Activated CD4-positive, alpha-beta memory T cell treated with anti-CD3 and anti-CD28 coated beads, Interleukin-2, amount 10 ng/mL, durations not matched to agents 7 days and 5 days (primary cell): ENCODE results near the gene EVL. TPM values are rescaled to one million over a fixed set of nuclear protein-coding genes. Genes with fewer than 3 reads are reported as not detected.

Source experiments
- CTCF ChIA-PET: fragments of 350-600 bp; sonication (Branson Sonifier 250); formaldehyde crosslinking; loops from one replicate; lab custom pipeline; 2021; ENCODE audit warnings: antibody characterized with exemption, inconsistent platforms; lab: Charles Lee
- POLR2A ChIA-PET: fragments of 350-600 bp; sonication (Branson Sonifier 250); formaldehyde crosslinking; loops from one replicate; lab custom pipeline; 2021; ENCODE audit warnings: antibody characterized with exemption; lab: Charles Lee
- DNase-seq: peaks from one replicate; pipeline ENCODE4 v3.0.0-alpha.2; 2020
- H3K27ac Mint-ChIP-seq: one replicate; pipeline ENCODE4 v1.8.0; 2021; ENCODE audit warnings: mild to moderate bottlenecking, mixed read lengths
- H3K27me3 Mint-ChIP-seq: one replicate; pipeline ENCODE4 v1.8.0; 2021; ENCODE audit warnings: mixed read lengths
- H3K36me3 Mint-ChIP-seq: one replicate; pipeline ENCODE4 v1.8.0; 2021; ENCODE audit warnings: low read depth, mixed read lengths
- H3K4me1 Mint-ChIP-seq: one replicate; pipeline ENCODE4 v1.8.0; 2021; ENCODE audit warnings: mixed read lengths
- H3K4me3 Mint-ChIP-seq: one replicate; pipeline ENCODE4 v1.8.0; 2021; ENCODE audit warnings: mild to moderate bottlenecking, mixed read lengths
- H3K9me3 Mint-ChIP-seq: one replicate; pipeline ENCODE4 v1.8.0; 2021; ENCODE audit warnings: mixed read lengths
- total RNA-seq, 2 experiments: library from RNA; stranded (reverse); gene quantifications; one replicate each; pipeline ENCODE4 v1.2.3, GENCODE V29; 2021

Gene EVL
- total RNA-seq, 2 experiments from 2014 or later: 771 to 787 TPM

DNA sequence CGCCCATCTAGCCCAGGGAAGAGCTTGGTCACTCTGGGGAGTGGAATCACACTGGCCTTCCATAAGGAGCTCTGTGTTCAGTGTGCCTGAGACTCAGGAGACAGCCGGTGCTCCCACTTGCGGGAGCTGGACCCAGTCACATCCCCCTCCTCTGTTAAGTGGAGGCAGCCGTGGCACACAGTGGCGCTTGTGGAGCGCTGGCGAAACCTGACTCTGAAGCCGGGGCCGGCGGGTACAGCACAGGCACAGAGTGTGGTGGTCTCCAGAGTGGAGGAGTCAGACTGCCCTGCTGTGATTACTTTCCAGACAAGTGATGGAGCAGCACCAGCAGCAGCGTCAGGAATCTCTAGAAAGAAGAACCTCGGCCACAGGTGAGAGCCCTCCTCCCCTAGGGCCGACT, 61.2 kb downstream of the EVL start:
- Mint-ChIP-seq H3K4me3 (no peak overlapping the region), H3K9me3 (no peaks in the 10 kb centered on the region), H3K27ac (no peak overlapping the region), H3K4me1 (peaks cover 1% of the 10 kb centered on the region), H3K36me3 (peaks cover 82% of the 10 kb centered on the region), H3K27me3 (no peaks in the 10 kb centered on the region)
- CTCF ChIA-PET: interaction anchor here (0.9 to 1.3 kb wide), 2 partner anchors 14 to 67 kb away, joined by 3 to 5 read pairs; no protein-coding TSS in a partner anchor
- DNase-seq: no peak
- POLR2A ChIA-PET: no interaction called here

DNA sequence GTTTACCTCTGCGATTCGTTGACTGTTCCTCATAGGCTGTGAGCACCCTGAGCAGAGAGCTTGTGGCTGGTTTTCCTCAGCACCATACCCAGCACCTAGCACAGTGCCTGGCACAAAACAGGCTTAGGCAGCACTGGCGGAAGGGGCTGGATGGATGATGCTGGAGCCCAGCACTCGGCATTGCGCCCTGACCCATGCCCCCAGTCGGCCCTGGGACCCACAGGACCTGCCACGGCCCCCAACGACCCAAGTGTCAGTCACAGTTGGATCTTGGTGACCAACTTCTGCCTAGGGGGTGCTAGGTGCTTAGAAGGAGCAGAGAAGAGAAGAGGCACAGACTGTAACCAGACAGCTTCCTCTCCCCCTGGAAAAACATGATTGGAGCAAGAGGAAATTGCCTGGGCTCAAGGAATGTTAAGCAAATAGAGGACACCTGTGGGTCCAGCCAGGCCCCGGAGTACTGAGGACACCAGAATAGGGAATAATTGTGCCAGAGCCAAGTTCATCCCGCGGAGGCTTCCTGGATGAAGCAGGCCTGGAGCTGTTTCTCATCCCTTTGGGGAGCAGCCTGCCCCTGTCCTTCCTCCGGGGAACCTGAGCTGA, 62.7 kb downstream of the EVL start:
- no peak for DNase-seq
- peaks cover 89% of the 10 kb centered on the region for H3K36me3 Mint-ChIP-seq
- H3K27ac Mint-ChIP-seq: no peak overlapping the region
- peaks cover 1% of the 10 kb centered on the region for H3K4me1 Mint-ChIP-seq
- POLR2A ChIA-PET: no interaction called here
- no peaks in the 10 kb centered on the region for H3K27me3 Mint-ChIP-seq
- CTCF ChIA-PET: no interaction called here
- H3K9me3 Mint-ChIP-seq: no peaks in the 10 kb centered on the region
- H3K4me3 Mint-ChIP-seq: no peak overlapping the region

DNA sequence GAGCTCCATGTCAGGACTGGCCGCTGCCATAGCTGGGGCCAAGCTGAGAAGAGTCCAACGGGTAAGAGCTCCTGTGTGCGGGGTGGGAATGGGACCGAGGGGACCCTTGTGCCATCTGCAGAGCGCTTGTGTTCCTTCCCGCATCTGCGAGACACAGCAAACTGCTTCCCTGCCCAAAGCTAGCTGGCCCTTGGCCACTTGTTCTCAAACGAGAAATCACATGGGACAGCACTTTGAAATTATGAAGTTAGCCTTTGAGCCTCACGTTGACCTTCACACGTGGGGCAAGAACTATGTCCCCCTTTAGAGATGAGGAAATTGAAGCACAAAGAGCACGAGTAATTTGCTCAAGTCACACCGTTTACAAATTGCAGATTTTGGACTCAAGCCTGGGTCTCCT, 63.5 kb downstream of the EVL start:
- H3K27me3 Mint-ChIP-seq: no peaks in the 10 kb centered on the region
- H3K27ac Mint-ChIP-seq: no peak overlapping the region
- POLR2A ChIA-PET: no interaction called here
- no peaks in the 10 kb centered on the region for H3K9me3 Mint-ChIP-seq
- H3K4me1 Mint-ChIP-seq: peaks cover 1% of the 10 kb centered on the region
- no peak overlapping the region for H3K4me3 Mint-ChIP-seq
- CTCF ChIA-PET: no interaction called here
- H3K36me3 Mint-ChIP-seq: peaks cover 89% of the 10 kb centered on the region
- DNase-seq: no peak

DNA sequence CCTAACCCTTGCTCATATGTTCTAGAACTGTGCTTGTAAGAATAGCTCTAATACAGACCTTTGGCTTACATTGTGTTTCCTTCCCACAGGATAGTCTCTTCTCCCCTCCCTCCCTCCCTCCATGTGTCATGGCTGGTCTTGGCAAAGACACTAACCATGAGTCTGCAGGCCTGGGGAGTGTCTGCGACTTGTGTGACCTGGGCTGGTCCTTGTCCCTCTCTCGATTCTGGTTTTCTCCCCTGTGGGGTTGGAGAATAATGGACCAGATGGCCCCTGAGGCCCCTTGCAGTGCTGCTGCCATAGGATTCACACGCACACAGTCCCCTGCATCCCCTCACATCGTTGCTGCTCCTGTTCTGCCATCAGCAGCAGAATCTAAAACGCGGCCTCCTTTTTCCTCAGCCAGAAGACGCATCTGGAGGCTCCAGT, 64.0 kb downstream of the EVL start:
- H3K9me3 Mint-ChIP-seq: no peaks in the 10 kb centered on the region
- H3K27me3 Mint-ChIP-seq: no peaks in the 10 kb centered on the region
- CTCF ChIA-PET: no interaction called here
- no peak overlapping the region for H3K4me3 Mint-ChIP-seq
- POLR2A ChIA-PET: no interaction called here
- H3K36me3 Mint-ChIP-seq: peaks cover 91% of the 10 kb centered on the region
- H3K4me1 Mint-ChIP-seq: peaks cover 1% of the 10 kb centered on the region
- DNase-seq: no peak
- no peak overlapping the region for H3K27ac Mint-ChIP-seq

DNA sequence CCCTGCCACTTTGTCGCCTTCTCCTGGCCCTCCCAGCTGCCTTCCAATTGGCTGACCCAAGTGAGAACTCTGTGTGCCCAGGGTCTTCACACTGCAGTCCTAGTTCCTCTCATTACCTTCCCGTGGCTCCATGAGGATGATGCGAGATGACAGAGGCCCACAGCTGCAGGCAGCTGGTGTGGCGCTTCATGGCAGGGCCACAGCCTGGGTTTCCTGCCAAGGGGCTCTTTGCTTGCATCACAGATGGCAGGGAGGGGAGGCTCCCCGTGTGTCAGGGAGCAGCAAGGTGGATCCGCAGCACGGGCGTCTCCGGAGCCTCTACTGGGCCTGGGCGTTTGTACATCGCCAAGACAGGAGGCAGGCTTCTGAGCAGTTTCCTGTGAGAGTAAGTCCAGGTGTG, 65.3 kb downstream of the EVL start:
- ChIA-PET CTCF (interaction anchor here (1.3 kb wide), 1 partner anchor 62 kb away, joined by 3 read pairs; no protein-coding TSS in a partner anchor), POLR2A (no interaction called here)
- Mint-ChIP-seq H3K4me1 (no peaks in the 10 kb centered on the region), H3K27me3 (no peaks in the 10 kb centered on the region), H3K4me3 (no peak overlapping the region), H3K9me3 (no peaks in the 10 kb centered on the region), H3K36me3 (peaks cover 90% of the 10 kb centered on the region), H3K27ac (peak overlapping the region; percentile 57)
- DNase-seq: no peak

DNA sequence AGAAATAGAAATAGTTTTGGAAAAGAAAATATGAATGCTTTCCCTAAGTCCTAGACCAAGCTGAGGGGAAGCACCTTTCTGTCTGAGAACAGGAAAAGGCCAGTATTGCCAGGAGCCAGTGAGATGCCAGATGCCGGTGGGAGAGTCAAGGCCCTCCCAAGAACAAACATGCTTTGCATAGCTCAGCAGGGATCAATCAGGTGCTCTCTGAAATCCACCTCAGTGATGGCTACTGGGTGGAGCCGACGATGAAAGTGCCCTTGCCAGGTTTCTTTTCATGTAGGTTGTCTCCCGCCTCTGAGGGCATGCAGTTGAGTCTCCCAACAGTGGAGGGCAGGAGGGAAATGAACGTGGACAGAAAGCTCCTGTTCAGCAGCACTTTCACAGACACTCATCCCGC, 66.0 kb downstream of the EVL start:
- no peak overlapping the region for H3K4me3 Mint-ChIP-seq
- H3K36me3 Mint-ChIP-seq: peaks cover 93% of the 10 kb centered on the region
- no peaks in the 10 kb centered on the region for H3K4me1 Mint-ChIP-seq
- no peak for DNase-seq
- H3K27me3 Mint-ChIP-seq: no peaks in the 10 kb centered on the region
- ChIA-PET POLR2A (no interaction called here), CTCF (interaction anchor here (1.3 kb wide), 1 partner anchor 62 kb away, joined by 3 read pairs; no protein-coding TSS in a partner anchor)
- no peaks in the 10 kb centered on the region for H3K9me3 Mint-ChIP-seq
- H3K27ac Mint-ChIP-seq: peak overlapping the region; percentile 3

DNA sequence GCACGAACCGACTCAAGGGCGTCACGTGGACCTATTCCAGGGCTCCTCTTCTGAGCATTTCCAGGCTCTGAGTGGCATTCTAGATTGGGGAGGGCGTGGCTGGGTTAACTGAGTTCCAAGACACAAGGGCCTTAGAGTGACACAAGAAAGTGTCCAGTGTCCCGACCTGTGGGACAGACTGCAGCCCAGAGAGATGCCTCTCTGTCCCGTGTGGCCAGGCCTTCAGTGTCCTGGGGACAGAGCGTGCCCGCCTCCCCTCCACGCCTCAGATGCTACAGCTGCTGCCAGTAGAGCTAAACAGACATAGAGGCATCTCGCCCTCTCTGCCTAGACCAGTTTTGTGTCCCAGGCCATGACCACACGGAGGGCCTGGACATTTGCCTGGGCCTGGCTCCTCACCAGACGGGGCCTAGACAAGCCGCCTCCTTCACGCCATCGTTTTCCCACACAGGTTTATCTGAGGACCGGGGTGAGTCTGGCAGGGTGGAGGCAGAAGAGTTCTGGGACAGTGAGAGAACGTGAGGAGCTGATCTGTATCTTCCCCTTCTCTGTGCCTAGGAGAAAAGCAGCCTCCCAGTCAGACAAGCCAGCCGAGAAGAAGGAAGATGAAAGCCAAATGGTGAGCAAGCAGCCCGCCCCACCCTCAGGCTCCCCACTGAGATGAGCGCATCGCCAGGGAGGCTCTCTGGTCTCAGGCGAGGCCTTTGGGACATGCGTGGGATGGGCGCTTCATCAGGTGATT, 67.1 kb downstream of the EVL start:
- Mint-ChIP-seq H3K4me1 (no peaks in the 10 kb centered on the region), H3K4me3 (no peak overlapping the region), H3K36me3 (peaks cover 92% of the 10 kb centered on the region), H3K27me3 (no peaks in the 10 kb centered on the region), H3K27ac (no peak overlapping the region), H3K9me3 (no peaks in the 10 kb centered on the region)
- POLR2A ChIA-PET: no interaction called here
- CTCF ChIA-PET: no interaction called here
- DNase-seq: no peak

DNA sequence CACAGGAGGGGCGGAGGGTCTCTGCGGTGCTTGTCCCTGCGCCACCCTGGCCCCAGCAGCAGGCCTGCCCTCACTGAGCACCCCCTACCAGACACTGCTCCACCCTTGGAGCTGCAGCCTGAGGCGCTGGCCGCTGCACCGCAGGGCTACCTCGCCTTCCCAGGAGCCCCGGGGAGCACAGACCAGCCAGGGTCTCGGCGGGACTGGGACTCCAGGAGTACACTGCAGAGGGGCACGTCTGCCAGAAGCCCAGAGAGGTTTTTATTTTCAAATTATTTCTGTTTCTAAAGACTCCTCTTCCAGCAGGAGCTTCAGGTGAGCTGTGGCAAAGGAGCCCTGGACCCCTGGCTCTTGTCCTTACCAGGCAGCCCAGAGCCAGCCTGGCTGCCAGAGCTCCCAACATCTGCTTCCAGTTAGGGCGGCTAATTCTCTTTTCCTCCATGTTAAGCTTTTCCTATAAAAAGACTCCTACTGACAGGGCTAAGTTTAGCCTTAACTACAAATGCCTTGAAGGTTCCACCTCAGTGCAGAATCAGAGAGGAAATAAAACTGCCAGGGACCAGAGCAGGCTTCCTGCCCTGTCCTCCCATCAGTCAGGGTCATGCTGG, 67.8 kb downstream of the EVL start:
- DNase-seq: no peak
- H3K27ac Mint-ChIP-seq: no peak overlapping the region
- peaks cover 92% of the 10 kb centered on the region for H3K36me3 Mint-ChIP-seq
- no peak overlapping the region for H3K4me3 Mint-ChIP-seq
- CTCF ChIA-PET: interaction anchor here (1.3 kb wide), 1 partner anchor 60 kb away, joined by 3 read pairs; no protein-coding TSS in a partner anchor
- no peaks in the 10 kb centered on the region for H3K9me3 Mint-ChIP-seq
- POLR2A ChIA-PET: no interaction called here
- H3K27me3 Mint-ChIP-seq: no peaks in the 10 kb centered on the region
- H3K4me1 Mint-ChIP-seq: no peaks in the 10 kb centered on the region

DNA sequence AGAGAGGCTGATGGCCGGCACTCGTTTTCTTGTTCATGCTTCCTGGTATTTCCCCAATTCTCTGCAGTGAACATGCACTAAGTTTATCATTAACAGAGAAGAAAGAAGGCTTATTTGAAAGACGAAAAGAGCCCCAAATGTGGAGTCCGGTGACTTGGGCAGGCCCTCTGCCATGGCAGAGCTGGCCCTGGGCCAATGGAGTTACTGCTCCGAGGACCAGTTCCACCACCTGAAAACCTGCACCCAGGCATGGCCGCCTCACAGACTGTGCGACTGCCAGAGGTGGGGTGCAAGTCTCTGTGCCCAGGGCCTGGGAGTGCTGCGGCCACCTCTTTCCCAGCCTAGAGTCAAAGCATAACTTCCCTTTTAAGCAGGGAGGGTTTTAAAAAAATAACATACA, 69.4 kb downstream of the EVL start:
- H3K9me3 Mint-ChIP-seq: no peaks in the 10 kb centered on the region
- H3K4me3 Mint-ChIP-seq: no peak overlapping the region
- DNase-seq: no peak
- ChIA-PET CTCF (no interaction called here), POLR2A (no interaction called here)
- H3K36me3 Mint-ChIP-seq: peaks cover 96% of the 10 kb centered on the region
- H3K27me3 Mint-ChIP-seq: no peaks in the 10 kb centered on the region
- H3K4me1 Mint-ChIP-seq: no peaks in the 10 kb centered on the region
- no peak overlapping the region for H3K27ac Mint-ChIP-seq

DNA sequence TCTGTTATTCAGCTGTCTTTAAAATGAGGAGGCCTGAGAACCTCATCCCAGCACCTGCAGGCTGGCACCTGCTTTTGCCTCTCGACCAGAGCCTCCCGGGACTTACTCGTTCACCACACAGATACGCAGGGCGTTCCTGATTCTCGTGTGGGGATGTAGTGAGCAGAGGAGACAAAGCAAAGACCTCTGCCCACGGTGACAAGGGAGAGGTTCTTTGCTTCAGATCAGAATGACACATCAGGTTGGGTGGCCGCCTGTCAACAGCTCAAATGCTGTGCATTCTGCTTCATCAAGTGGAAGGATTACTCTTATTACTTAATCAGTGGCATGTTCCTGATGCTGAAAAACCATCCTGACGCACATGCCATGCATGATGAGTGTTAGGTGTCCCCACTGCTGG, 69.9 kb downstream of the EVL start:
- ChIA-PET POLR2A (no interaction called here), CTCF (no interaction called here)
- Mint-ChIP-seq H3K9me3 (no peaks in the 10 kb centered on the region), H3K4me3 (no peak overlapping the region), H3K36me3 (peaks cover 95% of the 10 kb centered on the region), H3K27ac (no peak overlapping the region), H3K27me3 (no peaks in the 10 kb centered on the region), H3K4me1 (no peaks in the 10 kb centered on the region)
- no peak for DNase-seq

DNA sequence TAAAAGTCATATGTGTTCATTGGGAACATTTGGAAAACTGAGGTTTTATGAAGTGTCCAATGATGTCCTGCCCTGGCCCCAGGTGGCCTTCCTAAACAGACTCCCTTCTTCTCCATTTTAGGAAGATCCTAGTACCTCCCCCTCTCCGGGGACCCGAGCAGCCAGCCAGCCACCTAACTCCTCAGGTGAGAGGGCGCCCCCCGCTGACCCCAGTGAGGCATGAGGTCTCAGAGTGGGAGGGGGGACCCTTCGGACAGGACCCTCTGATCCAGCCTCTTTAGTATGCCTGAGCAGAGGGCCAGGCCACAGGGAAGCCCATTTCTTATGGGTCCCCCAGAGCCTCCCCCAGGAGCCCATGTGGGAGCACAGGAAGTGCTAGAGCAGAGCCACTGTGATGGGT, 70.6 kb downstream of the EVL start:
- no peak overlapping the region for H3K4me3 Mint-ChIP-seq
- H3K36me3 Mint-ChIP-seq: peaks cover 95% of the 10 kb centered on the region
- ChIA-PET POLR2A (no interaction called here), CTCF (interaction anchor here (1.1 kb wide), 1 partner anchor 57 kb away, joined by 3 read pairs; no protein-coding TSS in a partner anchor)
- no peak overlapping the region for H3K27ac Mint-ChIP-seq
- no peaks in the 10 kb centered on the region for H3K9me3 Mint-ChIP-seq
- no peaks in the 10 kb centered on the region for H3K4me1 Mint-ChIP-seq
- H3K27me3 Mint-ChIP-seq: no peaks in the 10 kb centered on the region
- DNase-seq: no peak

DNA sequence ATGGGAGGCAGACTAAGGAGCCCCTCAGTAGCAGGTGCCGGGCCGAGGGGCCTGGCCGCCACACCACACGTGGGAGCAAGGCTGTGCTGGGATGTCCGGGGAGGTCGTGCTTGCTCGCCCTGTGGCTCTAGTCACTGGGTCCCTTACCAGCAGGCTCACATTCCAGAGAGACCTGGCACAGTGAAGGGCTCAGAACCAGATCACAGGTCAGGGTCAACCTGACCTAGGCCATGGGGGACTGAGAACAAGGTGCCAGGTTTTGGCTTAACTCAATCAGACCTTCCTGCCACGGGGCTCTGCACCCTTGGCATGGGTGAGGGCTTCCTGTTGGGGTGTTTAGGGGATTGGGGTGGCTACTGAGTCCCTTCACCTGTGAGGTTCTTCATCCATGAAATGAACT, 72.0 kb downstream of the EVL start:
- ChIA-PET CTCF (no interaction called here), POLR2A (interaction anchor here (1.8 kb wide), 1 partner anchor 10 kb away, joined by 5 read pairs; no protein-coding TSS in a partner anchor)
- no peak overlapping the region for H3K27ac Mint-ChIP-seq
- H3K36me3 Mint-ChIP-seq: peaks cover 94% of the 10 kb centered on the region
- no peaks in the 10 kb centered on the region for H3K4me1 Mint-ChIP-seq
- H3K27me3 Mint-ChIP-seq: no peaks in the 10 kb centered on the region
- no peak overlapping the region for H3K4me3 Mint-ChIP-seq
- DNase-seq: no peak
- no peaks in the 10 kb centered on the region for H3K9me3 Mint-ChIP-seq

DNA sequence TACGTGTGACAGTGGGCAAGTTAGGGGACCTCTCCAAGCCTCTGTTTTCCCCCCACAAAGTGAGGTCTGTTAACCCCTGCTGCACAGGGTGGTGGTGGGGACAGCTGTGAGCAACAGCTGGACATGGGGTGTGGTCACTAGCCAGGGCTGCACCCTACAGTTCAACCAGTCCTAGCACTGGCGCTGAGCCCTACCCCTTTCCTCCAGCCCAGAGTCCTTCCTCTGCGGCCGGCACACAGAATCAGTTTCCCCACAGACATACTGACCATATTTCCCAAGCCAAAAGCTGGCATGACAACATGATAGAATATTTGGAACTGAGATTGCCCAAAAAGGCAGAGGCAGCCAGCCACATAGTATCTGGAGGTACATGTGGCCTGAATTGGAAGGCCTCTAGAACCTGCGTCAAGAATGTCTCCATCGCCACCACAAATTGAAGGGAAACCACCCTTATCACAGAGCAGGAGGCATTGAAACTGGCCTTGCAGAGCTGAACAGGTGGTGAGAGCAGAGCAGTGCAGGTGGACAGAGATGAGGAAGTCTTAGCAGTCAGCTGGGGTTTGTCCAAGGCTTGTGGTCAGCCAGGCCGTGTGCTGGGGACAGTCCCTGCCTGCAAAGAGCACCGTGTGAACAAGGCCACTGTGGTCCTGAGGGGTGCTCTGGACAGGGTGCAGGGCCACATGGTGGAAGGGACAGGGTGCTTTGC, 73.0 kb downstream of the EVL start:
- H3K4me1 Mint-ChIP-seq: no peaks in the 10 kb centered on the region
- no peaks in the 10 kb centered on the region for H3K27me3 Mint-ChIP-seq
- no peaks in the 10 kb centered on the region for H3K9me3 Mint-ChIP-seq
- ChIA-PET CTCF (no interaction called here), POLR2A (interaction anchor here (1.8 kb wide), 1 partner anchor 9 kb away, joined by 5 read pairs; no protein-coding TSS in a partner anchor)
- no peak overlapping the region for H3K27ac Mint-ChIP-seq
- H3K36me3 Mint-ChIP-seq: peaks cover 86% of the 10 kb centered on the region
- no peak for DNase-seq
- H3K4me3 Mint-ChIP-seq: no peak overlapping the region
